ENCODE results near the gene ST7.

GRCh38 chr7:117274951-117275350 is 321.6 kb downstream of the ST7 start:
- TF ChIP-seq POLR2A (IDR thresholded peaks at IDR 0.05; ENCODE audit: extremely low read depth, insufficient read length) (no peak), CTCF (IDR thresholded peaks at IDR 0.05; ENCODE audit: low read depth, low read length) (no peak), MYC (IDR thresholded peaks at IDR 0.05; ENCODE audit: low read depth, low read length) (no peak)
